CD4-positive, alpha-beta T cell treated with Interleukin-17A for 1 hour (primary cell): ENCODE measurements around the gene TMEM196.
"Not testable (repeated sequence)": the region's sequence is repeated elsewhere in the genome, so short reads cannot be mapped to it uniquely, and the experiment has no call there.

Experiments used
- DNase-seq: peaks from one replicate; pipeline ENCODE4 v3.0.0-alpha.2; 2020

Gene TMEM196

DNA sequence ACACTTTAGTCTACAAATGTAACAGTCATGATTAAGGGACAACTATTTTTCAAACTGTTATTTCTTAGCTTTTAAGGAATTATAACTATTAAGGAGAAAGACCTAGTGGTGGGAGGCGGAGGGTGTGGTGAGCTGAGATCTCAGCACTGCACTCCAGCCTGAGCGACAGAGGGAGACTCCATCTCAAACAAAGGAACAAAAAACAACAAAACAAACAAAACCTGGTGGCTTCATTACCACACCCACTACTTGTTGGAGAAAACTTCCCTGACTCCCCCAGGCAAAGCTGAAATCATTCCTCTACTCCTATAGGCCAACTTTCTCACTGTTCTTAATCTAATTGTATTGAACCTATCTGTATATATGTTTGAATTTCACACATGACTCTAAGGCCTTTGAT lies 67.8 kb downstream of the TMEM196 start:
- no peak for DNase-seq

DNA sequence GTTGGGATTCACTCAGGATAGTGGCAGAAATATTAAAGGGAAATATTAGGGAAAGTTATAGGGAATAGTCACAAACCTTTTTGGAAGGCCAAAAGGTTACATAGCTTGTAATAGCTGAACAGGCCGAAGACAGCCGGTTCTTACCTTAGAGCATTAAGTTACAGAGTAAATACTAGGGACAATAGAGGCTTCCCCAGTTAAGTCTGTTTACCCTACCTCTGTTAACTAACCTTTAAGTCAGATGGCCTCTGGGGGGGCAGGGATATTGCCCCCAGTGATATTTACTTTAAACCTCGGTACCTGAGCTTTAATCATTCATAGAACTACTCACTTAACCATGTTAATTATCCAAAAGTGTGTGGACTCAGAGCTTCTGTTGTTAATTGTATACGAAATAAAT lies 71.9 kb downstream of the TMEM196 start:
- no peak for DNase-seq

DNA sequence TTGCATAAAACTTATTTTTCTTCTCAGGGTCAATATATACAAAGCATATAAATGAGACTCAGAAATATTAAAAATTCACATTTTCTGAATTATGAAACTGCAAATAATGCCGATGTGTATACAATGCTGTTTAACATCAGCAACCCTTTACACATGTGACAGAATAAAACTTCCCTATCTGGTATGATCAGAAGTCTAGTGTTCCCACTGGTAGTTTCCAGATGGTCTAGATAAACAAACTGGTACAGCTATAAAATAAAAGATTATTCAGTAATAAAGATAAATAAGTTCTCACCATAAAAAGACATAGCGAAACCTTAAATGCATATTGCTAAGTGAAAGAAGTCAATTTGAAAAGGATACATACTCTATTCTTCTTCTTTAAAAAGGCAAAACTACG lies 72.5 kb downstream of the TMEM196 start:
- DNase-seq: no peak

DNA sequence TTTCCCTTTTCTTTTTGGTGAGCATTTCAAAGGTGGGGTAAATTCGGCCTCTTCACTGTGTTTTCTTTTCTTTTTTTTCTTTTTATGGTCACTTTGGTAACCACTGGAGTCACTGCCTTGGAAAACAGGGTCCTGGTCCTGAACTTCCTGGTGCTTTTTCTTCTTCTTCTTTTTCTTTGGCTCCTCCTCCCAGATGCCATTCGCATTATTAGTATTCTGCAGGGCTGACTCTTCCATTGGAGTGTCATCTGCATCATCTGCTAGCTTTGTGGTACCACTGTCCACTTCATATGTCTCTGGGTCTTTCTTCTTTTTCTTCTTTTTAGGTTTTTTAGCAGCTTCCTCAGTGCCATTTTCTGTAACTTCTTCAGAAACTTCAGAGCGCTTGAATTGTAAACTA lies 75.1 kb downstream of the TMEM196 start:
- DNase-seq: no peak

DNA sequence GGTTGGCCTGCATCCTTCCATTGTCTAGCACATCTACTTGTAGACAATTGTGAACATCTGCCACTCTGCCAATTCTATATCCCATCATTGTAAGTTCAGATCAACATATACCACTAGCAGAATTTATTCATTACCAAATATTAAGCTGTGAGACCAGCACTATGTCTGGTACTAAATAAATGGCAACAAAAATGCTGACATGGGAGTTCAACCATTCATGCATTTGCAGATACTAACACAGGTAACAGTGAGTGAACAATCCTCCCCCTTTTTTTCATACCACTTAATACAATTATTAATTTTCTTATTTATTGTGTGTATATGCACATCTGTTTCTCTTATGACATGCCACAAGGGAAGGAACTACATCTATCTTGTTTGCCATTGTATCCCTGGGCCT lies 76.5 kb downstream of the TMEM196 start:
- DNase-seq: no peak

DNA sequence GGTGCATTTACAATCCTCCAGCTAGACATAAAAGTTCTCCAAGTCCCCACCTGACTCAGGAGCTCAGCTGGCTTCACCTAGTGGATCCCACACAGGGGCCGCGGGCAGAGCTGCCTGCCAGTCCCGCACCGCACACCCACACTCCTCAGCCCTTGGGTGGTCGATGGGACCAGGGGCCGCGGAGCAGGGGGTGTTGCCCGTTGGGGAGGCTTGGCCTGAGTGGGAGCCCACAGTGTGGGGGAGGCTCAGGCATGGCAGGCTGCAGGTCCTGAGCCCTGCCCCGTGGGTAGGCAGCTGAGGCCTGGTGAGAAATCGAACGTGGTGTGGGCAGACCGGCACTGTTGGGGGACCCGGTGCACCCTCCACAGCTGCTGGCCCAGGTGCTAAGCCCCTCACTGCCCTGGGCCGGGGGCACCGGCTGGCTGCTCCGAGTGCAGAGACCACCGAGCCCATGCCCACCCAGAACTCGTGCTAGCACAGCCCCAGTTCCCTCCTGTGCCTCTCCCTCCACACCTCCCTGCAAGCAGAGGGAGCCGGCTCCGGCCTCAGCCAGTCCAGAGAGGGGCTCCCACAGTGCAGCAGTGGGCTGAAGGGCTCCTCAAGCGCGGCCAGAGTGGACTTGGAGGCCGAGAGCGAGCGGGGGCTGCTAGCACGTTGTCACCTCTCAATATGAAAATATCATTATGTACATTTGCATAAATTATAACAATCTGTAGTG lies 81.1 kb downstream of the TMEM196 start:
- no peak for DNase-seq

DNA sequence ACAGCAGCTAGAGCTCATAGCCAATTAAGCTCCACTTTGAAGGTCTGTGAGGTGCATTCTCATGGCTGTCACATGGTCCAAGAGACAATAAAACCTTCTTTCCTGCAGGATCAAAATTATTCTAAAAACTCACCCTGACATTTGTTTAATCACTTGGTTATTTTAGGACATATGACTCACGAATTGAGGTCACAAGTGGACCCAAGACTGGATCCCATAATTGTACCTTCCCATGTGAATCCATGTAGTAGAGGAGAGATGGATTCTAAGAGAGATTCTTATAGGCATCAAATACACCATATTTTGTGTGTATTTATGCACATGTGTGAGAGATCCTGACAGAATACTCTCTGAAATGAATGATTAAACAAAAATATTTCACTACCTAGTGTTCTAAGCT lies 82.7 kb downstream of the TMEM196 start:
- no peak for DNase-seq

DNA sequence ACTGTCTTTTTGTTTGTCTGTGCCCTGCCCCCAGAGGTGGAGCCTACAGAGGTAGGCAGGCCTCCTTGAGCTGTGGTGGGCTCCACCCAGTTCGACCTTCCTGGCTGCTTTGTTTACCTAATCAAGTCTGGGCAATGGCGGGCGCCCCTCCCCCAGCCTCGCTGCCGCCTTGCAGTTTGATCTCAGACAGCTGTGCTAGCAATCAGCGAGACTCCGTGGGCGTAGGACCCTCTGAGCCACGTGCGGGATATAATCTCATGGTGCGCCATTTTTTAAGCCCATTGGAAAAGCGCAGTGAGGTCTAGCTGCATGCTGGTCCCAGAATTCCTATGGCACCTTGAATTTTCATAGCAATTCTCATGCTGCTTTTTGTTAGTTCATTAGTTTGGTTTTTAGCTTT lies 84.3 kb downstream of the TMEM196 start:
- not testable (repeated sequence) for DNase-seq

DNA sequence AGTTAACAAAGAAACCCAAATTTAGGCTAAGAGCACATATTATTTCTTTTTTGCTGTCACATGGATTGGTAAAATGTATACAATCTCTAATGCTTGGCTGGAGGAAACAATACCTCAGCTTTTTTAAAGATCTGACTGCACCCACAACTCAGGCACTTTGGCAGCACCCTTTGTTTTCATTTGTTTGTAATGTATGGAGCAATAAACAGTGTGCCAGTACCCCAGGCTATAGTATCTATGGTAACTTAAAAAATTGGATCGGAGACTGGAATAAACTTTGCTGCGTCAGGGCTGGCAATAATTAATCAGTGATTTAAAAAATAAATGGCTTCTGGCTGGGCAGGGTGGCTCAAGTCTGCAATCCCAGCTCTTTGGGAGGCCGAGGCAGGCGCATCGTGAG lies 91.8 kb downstream of the TMEM196 start:
- DNase-seq: no peak

DNA sequence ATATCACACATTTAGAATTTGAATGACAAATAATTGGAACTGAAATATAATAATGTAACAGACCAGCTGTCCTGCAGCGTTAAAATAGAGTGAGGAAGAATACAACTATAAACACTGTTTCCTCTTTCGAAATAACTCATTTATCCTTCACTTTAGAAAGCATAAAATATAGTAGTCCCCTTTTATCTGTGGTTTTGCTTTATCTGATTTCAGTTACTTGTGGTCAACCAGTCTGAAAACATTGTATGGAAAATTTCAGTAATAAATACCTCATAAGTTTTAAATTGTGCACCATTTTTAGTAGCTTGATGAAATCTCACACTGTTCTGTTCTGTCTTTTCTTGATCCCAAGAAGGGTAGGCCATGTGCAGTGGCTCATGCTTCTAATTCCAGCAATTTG lies 96.2 kb downstream of the TMEM196 start:
- no peak for DNase-seq

DNA sequence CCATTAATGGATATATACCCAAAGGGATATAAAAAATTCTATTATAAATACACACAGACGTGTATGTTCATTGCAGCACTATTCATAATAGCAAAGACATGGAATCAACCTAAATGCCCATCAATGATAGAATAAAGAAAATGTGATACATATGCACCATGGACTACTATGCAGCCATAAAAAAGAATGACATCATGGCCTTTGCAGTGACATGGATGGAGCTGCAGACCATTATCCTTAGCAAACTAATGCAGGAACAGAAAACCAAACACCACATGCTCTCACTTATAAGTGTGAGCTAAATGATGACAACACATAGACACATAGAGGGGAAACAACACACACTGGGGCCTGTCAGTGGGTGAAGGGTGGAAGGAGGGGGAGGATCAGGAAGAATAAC lies 97.6 kb downstream of the TMEM196 start:
- no peak for DNase-seq

DNA sequence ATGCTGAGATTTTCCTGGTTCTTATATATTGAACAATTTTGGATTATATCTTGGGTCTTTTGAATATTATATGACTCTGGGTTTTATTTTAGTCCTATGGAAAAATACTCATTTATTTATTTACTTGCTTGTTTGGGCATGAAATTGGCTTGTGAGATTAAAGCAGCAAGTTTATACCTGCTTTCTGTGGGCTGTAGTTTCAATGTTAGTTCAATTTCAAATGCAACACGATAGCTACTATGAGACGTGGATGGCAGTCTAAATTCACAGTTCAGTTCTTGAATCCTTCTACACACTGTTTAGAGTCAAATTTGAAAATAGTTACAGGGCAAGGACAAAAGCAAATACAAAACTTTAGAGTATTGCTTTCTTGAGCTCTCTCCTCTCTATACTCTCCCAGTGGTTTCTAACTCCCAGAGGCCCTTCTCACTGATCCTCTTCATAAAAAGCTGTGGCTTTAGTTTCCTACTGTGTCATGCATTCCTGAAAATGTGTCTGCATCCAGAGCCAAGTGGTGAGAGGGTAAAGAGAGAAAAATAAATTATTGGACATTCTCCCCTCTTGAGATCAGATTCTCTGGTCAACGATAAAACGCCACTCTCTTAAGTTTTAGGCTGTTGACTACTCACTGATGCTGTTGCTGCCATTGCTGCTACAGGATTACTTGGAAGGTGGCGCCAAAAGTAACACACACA lies 99.0 kb downstream of the TMEM196 start:
- DNase-seq: no peak

DNA sequence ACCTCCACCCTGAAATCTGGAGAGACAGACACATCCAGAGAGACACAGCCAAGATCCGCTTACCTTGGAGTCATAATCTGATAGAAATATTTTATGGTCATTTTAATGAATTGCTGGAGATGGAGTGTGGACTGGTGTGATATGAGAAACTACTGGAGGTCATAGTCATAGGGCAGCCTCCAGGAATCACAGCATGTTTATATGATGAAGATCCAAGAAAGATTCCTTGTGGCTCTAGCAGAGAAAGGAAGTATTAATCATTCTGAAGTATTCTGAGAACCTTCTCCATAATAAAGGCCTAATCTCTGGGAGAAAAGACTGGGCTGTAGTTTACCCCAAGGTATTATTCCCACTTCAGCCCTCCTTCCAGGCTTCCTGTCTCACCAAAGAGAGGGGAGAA lies 102.6 kb downstream of the TMEM196 start:
- no peak for DNase-seq
